Lower lobe of right lung (tissue), 2 donors: ENCODE measurements around the gene ARNT2. TPM values are rescaled to one million over a fixed set of nuclear protein-coding genes. Genes with fewer than 3 reads are reported as not detected.
A peak's percentile ranks its signal among the peaks of the same experiment; 100 is the strongest.
"Not testable (repeated sequence)": the region's sequence is repeated elsewhere in the genome, so short reads cannot be mapped to it uniquely, and the experiment has no call there.

Source experiments
- ATAC-seq, 2 donors: fragments of 200-7000 bp; cut with Tn5 transposase; one replicate each; pipeline ENCODE4 v1.9.1; 2020 to 2022; ENCODE audit warnings: mild to moderate bottlenecking in 2 of 2, moderate library complexity in 2 of 2
- DNase-seq: peaks from one replicate; pipeline ENCODE4 v3.0.0-alpha.2; 2020
- H3K27ac ChIP-seq: fragments of 200-600 bp; one replicate; pipeline ENCODE4 v1.8.0; 2022
- H3K27me3 ChIP-seq: fragments of 200-600 bp; one replicate; pipeline ENCODE4 v1.8.0; 2022; ENCODE audit warnings: low read depth
- H3K36me3 ChIP-seq: fragments of 200-600 bp; one replicate; pipeline ENCODE4 v1.8.0; 2022; ENCODE audit warnings: mild to moderate bottlenecking
- H3K4me1 ChIP-seq: fragments of 200-600 bp; one replicate; pipeline ENCODE4 v1.8.0; 2022
- H3K4me3 ChIP-seq: fragments of 200-600 bp; one replicate; pipeline ENCODE4 v1.8.0; 2022; ENCODE audit warnings: mild to moderate bottlenecking
- H3K9me3 ChIP-seq: fragments of 200-600 bp; one replicate; pipeline ENCODE4 v1.8.0; 2022
- intact Hi-C: fragments of 100-400 bp; cut with DNase I; formaldehyde crosslinking; loops from one replicate; pipeline ENCODE4 v1.11.0; 2022
- microRNA-seq: library from miRNA; unstranded; fragments of <30 nt; microRNA quantifications from one replicate; pipeline ENCODE4 v1.2.0, GENCODE V29; 2020; ENCODE audit warnings: borderline number of aligned reads
- total RNA-seq: library from RNA; stranded (reverse); fragmentation: NEBNext Ultra II Directional; extraction: Animal tissue kit (Norgen Biotek cat#: 25700); gene quantifications from one replicate; pipeline ENCODE4 v1.2.1, GENCODE V29; 2021
- TF ChIP-seq, protein P1 (sequence below): fragments of 200-600 bp; IDR thresholded peaks from one replicate; pipeline ENCODE4 v1.8.0; 2022; ENCODE audit warnings: antibody characterized with exemption, mild to moderate bottlenecking
- donor health status: DM: no; HTN: yes; CAD: no; lungs with severe emphysema.

The ARNT2 gene
- total RNA-seq, 1 donor from 2014 or later: 11.4 TPM

DNA sequence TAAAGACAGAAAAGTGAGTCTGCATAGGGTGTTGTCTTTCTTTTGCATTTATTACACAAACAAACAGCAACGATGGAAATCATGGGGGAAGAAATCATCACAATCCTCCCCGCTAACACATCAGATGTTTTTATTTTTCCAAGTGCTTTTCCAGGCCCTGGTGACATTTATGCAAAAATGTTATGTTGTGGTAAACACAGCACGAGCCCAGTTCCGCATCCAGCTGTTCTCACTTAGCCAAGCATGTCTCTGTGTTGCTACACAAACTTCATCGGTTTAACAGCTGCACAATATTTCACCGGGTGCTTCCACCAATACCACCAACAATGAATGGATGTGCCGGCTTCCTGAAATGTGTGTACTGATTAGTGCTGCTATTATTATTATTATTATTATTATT is 237.2 kb downstream of the ARNT2 start:
- Histone ChIP-seq H3K4me3 (no peak overlapping the region), H3K9me3 (no peaks in the 10 kb centered on the region), H3K36me3 (no peaks in the 10 kb centered on the region), H3K27me3 (no peaks in the 10 kb centered on the region), H3K27ac (no peak overlapping the region), H3K4me1 (no peaks in the 10 kb centered on the region)
- intact Hi-C loops: no loop called here
- ATAC-seq (no peak), DNase-seq (no peak)
- TF ChIP-seq, protein P1, sequence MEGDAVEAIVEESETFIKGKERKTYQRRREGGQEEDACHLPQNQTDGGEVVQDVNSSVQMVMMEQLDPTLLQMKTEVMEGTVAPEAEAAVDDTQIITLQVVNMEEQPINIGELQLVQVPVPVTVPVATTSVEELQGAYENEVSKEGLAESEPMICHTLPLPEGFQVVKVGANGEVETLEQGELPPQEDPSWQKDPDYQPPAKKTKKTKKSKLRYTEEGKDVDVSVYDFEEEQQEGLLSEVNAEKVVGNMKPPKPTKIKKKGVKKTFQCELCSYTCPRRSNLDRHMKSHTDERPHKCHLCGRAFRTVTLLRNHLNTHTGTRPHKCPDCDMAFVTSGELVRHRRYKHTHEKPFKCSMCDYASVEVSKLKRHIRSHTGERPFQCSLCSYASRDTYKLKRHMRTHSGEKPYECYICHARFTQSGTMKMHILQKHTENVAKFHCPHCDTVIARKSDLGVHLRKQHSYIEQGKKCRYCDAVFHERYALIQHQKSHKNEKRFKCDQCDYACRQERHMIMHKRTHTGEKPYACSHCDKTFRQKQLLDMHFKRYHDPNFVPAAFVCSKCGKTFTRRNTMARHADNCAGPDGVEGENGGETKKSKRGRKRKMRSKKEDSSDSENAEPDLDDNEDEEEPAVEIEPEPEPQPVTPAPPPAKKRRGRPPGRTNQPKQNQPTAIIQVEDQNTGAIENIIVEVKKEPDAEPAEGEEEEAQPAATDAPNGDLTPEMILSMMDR: no peak

DNA sequence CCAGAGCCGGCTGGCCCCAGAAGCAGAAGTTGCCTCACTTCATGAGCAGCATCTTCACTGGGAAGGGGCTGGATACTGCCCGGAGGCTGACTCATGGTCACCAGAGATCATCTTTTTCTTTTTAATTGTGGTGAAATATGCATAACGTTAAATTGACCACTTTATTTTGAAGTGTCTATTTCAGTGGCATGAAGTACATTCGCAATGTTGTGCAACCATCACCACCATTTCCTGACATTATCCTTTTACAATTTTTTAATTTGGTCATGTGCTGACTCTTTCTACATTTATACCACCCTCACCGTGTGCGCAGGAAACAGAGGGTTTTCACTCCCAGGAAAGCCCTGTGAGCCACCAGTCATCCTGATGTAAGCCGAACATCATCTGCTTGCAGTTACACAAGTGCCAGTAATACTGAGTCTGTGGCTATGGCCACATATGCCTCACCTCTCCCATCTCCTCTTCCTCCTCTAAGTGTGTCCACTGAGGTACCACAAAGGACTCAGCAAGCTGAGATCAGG is 239.3 kb downstream of the ARNT2 start:
- TF ChIP-seq, protein P1: no peak
- Histone ChIP-seq H3K9me3 (no peaks in the 10 kb centered on the region), H3K4me3 (no peak overlapping the region), H3K27me3 (no peaks in the 10 kb centered on the region), H3K27ac (no peak overlapping the region), H3K36me3 (no peaks in the 10 kb centered on the region), H3K4me1 (no peaks in the 10 kb centered on the region)
- ATAC-seq (peak; percentile 31 to 32), DNase-seq (no peak)
- intact Hi-C loops: no loop called here

DNA sequence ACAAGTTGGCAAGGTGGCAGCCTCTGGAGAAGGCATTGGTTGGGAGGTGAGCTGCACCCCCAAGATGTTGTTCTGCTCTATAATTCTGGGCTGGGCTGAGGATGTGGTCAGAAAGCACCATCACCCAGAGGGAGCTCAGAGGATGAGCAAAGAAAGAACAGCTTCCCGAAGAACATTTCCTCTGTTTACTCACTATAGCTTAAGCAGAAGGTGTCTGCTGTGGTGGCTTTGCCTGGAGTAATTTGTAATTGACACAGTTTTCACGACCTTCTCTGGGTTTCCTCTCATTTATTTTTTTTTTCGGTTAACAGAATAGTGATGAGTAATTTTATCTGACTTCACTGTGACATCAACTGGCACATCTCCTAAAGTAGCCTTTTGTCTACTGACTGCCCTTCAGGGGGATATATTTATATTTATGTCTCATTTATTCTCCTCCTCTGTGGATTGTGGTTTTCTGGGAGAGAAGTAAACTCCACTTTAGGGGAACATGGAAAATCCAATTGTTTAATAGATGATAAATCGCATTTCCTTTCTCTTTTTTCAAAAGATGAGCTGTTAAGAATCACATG is 241.4 kb downstream of the ARNT2 start:
- no peak for ATAC-seq
- DNase-seq: no peak
- H3K4me1 ChIP-seq: no peaks in the 10 kb centered on the region
- TF ChIP-seq, protein P1: no peak
- H3K27ac ChIP-seq: no peak overlapping the region
- H3K9me3 ChIP-seq: no peaks in the 10 kb centered on the region
- no peak overlapping the region for H3K4me3 ChIP-seq
- intact Hi-C loops: no loop called here
- no peaks in the 10 kb centered on the region for H3K36me3 ChIP-seq
- no peaks in the 10 kb centered on the region for H3K27me3 ChIP-seq

DNA sequence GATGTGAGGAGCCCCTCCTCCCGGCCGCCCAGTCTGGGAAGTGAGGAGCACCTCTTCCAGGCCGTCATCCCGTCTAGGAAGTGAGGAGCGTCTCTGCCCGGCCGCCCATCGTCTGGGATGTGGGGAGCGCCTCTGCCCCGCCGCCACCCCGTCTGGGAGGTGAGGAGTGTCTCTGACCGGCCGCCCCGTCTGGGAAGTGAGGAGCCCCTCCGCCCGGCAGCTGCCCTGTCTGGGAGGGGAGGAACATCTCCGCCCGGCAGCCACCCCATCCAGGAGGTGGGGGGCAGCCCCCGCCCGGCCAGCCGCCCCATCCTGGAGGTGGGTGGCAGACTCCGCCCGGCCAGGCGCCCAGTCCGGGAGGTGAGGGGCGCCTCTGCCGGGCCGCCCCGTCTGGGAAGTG is 243.2 kb downstream of the ARNT2 start:
- ATAC-seq, H3K4me3 ChIP-seq, H3K27me3 ChIP-seq, H3K27ac ChIP-seq, H3K4me1 ChIP-seq, H3K36me3 ChIP-seq, intact Hi-C loops, DNase-seq: not testable (repeated sequence)
- H3K9me3 ChIP-seq: peaks cover 11% of the 10 kb centered on the region

Small RNA genes within 50 kb of the gene (microRNA-seq; reads per million reads assigned to microRNA genes)
- not detected for gene MIR5572

Other genes with a start within 250 kb of the ARNT2 start
- gene CTXND1, start 152.2 kb upstream of the ARNT2 start, total RNA-seq: 1.8 TPM